Fibroblast of pulmonary artery (primary cell): ENCODE results near the gene COMP.

Experiments used
- DNase-seq: peaks from one replicate; pipeline ENCODE4 v3.0.0-alpha.2; 2010; ENCODE audit warnings: low read depth
- H3K4me3 ChIP-seq: replicated peaks from 2 replicates; pipeline ENCODE4 v1.5.1; 2011; ENCODE audit warnings: low read depth, mild to moderate bottlenecking, control low read depth, low read length, moderate library complexity
- TF ChIP-seq, protein P1 (sequence below): IDR thresholded peaks from 2 replicates; pipeline ENCODE4 v1.5.1; 2011; ENCODE audit warnings: mild to moderate bottlenecking, control low read depth, low read length, inconsistent platforms; ENCODE audit errors: missing control alignments

Gene COMP

DNA sequence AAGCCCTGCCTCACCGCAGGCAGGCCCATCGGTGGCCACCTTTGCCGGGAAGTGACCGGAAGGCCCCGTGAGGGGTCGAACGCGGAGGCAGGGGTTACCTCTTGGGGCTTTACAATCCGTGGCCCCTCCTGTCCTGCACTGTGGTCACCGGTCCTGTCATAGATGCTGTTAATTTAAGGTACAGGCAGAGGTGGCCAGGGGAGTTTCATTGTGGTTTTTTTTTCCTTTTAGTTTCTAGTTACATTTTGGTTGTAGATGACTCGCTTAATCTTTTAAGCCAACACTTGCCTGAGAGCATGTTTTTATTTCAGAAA, 13.1 kb downstream of the COMP start:
- H3K4me3 ChIP-seq = no peak overlapping the region
- no peak for DNase-seq
- TF ChIP-seq, protein P1, sequence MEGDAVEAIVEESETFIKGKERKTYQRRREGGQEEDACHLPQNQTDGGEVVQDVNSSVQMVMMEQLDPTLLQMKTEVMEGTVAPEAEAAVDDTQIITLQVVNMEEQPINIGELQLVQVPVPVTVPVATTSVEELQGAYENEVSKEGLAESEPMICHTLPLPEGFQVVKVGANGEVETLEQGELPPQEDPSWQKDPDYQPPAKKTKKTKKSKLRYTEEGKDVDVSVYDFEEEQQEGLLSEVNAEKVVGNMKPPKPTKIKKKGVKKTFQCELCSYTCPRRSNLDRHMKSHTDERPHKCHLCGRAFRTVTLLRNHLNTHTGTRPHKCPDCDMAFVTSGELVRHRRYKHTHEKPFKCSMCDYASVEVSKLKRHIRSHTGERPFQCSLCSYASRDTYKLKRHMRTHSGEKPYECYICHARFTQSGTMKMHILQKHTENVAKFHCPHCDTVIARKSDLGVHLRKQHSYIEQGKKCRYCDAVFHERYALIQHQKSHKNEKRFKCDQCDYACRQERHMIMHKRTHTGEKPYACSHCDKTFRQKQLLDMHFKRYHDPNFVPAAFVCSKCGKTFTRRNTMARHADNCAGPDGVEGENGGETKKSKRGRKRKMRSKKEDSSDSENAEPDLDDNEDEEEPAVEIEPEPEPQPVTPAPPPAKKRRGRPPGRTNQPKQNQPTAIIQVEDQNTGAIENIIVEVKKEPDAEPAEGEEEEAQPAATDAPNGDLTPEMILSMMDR = no peak

DNA sequence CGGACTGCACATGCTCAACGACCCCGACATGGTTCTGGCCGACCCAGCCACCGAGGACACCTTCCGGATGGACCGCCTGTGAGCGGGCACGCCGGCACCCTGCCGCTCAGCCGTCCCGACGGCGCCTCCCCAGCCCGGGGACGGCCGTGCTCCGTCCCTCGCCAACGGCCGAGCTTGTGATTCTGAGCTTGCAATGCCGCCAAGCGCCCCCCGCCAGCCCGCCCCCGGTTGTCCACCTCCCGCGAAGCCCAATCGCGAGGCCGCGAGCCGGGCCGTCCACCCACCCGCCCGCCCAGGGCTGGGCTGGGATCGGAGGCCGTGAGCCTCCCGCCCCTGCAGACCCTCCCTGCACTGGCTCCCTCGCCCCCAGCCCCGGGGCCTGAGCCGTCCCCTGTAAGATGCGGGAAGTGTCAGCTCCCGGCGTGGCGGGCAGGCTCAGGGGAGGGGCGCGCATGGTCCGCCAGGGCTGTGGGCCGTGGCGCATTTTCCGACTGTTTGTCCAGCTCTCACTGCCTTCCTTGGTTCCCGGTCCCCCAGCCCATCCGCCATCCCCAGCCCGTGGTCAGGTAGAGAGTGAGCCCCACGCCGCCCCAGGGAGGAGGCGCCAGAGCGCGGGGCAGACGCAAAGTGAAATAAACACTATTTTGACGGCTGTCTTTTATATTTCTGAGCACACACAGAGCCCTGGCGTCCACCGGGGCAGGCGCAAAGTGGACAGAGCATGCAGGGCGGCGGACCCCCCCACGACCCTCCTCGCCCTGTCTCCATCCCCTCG, 13.6 kb downstream of the COMP start:
- TF ChIP-seq, protein P1 = no peak
- DNase-seq = no peak
- H3K4me3 ChIP-seq = no peak overlapping the region

DNA sequence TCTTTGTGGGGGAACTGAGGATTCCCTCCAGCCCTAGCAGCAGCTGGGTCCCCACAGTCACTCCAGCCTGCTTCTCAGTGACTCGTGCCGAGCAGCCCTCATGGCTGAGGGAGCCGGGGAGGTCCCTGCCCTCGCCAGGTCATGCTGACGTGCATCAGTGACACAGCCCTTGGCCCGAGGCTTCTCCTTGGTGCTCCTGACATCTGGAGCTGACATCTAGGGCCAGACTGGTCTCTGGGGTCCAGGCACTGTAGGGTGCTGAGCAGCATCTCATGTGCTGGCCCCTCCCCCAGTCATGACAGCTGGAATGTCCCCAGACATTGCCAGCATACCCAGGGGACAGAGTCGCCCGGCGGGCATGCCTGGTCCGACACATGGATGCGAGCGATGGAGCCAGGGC, 14.4 kb downstream of the COMP start:
- TF ChIP-seq, protein P1 = no peak
- H3K4me3 ChIP-seq = no peak overlapping the region
- peak; percentile 13 for DNase-seq

DNA sequence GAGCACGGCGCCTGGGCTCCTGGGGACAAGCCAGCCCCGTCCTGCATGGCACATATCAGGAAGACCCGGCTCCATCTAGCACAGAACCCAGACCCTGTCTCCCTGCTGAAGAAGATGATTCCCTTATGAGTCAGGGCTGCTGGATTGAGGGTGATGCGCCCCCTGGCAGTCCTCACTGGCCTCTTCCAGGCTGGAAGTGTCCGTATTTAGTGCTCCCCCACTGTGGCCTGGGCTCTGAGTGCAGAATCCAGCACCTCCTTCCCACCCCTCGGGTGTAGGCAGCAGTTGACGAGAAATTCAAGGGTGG, 14.9 kb downstream of the COMP start:
- peak; percentile 25 for DNase-seq
- TF ChIP-seq, protein P1 = peak; percentile 33
- no peak overlapping the region for H3K4me3 ChIP-seq

DNA sequence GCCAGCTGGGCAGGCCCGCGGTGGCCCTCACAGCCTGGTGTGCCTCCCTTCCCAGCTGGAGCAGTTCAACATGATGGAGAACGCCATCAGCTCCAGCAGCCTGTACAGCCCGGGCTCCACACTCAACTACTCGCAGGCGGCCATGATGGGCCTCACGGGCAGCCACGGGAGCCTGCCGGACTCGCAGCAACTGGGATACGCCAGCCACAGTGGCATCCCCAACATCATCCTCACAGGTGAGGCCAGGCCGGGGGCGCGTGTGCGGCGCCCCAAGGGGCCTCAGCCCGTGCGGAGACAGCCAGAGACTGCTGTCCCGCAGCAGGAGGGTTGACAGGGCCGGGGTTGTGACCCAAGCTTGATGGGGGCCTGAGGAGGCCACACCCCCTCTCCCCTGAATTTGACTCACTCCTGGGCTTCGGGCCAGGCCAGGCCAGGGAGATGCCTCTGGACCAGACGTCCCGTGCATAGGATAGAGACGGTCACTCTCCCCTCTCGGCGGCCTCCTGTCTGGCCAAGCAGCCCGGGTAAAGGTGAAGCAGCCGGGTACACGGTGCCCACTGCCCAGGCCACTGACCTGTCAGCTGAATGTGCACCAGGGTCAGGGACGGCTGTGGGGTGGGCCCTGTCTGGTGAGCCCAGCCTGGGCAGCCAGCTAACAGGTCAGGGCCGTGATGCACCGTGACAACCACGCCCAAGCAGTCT, 15.4 kb downstream of the COMP start:
- peak; percentile 17 for DNase-seq
- H3K4me3 ChIP-seq = no peak overlapping the region
- TF ChIP-seq, protein P1 = no peak

DNA sequence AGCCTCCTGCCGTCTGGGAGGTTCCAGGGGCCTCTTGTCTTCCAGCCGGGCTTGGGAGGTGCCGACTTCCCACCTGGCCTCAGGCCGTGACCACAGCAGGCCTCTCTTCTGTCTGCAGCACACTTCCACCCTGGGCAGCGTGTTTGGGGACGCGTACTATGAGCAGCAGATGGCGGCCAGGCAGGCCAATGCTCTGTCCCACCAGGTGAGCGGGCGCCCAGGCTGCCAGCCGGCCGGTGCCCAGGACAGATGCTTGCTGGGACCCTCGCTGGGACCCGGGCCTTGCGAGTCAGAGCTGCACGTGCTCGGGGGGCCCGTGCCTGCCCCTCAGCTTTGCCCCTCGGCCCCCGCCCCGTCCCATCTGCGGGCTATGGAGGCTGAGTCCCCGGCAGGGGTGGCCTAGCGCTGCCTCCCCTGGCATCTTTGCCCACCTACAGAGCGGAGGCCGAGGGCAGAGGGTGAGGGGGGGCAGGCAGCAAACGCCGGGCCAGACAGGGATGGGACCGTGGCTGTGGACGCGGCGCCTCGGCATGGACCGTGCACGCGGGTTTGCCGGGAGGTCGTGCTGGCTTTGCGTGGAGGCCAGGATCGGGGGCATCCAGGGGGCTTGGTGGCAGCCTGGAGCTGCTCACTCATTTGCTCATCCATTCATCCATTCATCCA, 16.2 kb downstream of the COMP start:
- no peak overlapping the region for H3K4me3 ChIP-seq
- TF ChIP-seq, protein P1 = no peak
- DNase-seq = no peak
